ENCODE measurements around the gene MRGPRF. TPM values are rescaled to one million over a fixed set of nuclear protein-coding genes. Genes with fewer than 3 reads are reported as not detected.

MRGPRF gene
- total RNA-seq, 4 donors from 2014 or later, result 1.8 to 6.7 (median 4.7) TPM

- Histone ChIP-seq H3K27me3 (peaks cover 36 to 49% (median 39%) of the 10 kb centered on the region in 3 donors), H3K36me3 (no peaks in the 10 kb centered on the region), H3K27ac (peak overlapping the region; percentile 73 to 77 (median 76)), H3K9me3 (no peaks in the 10 kb centered on the region), H3K4me3 (no peak overlapping the region), H3K4me1 (no peaks in the 10 kb centered on the region)
- ATAC-seq, result no peak
- in situ Hi-C loops (cut with MboI; ENCODE audit: low sequenced_read_pairs in 4 of 4), result no loop called here
- intact Hi-C loops (cut with DNase I; ENCODE audit: low total_unique reads), result no loop called here
- no peak for DNase-seq
- no peak for TF ChIP-seq CTCF (IDR thresholded peaks at IDR 0.05 in 4 of 5, conservative IDR thresholded peaks at IDR 0.05 in 1 of 5)
- TF ChIP-seq POLR2A (IDR thresholded peaks at IDR 0.05), result no peak
These were observed 2.0 kb upstream of the MRGPRF start for GRCh38 chr11:69014898-69015549.

- Histone ChIP-seq H3K36me3 (no peaks in the 10 kb centered on the region), H3K9me3 (no peaks in the 10 kb centered on the region), H3K4me3 (peak overlapping the region in 3 of 4 donors; percentile 37 to 48 (median 44)), H3K4me1 (no peaks in the 10 kb centered on the region), H3K27me3 (peaks cover 36 to 53% (median 39%) of the 10 kb centered on the region in 3 donors), H3K27ac (peak overlapping the region; percentile 73 to 77 (median 76))
- ATAC-seq, result no peak
- intact Hi-C loops (cut with DNase I; ENCODE audit: low total_unique reads) (no loop called here), in situ Hi-C loops (cut with MboI; ENCODE audit: low sequenced_read_pairs in 4 of 4) (no loop called here)
- no peak for DNase-seq
- TF ChIP-seq CTCF (IDR thresholded peaks at IDR 0.05 in 4 of 5, conservative IDR thresholded peaks at IDR 0.05 in 1 of 5), result no peak
- TF ChIP-seq POLR2A (IDR thresholded peaks at IDR 0.05), result no peak
These were observed 1.2 kb upstream of the MRGPRF start for GRCh38 chr11:69014084-69014851.

GRCh38 chr11:69012092-69013008, 696 bp downstream of the MRGPRF start:
- peak overlapping the region; percentile 73 to 77 (median 76) for H3K27ac ChIP-seq
- DNase-seq, result peak in 1 of 2 donors; percentile 31
- H3K36me3 ChIP-seq, result no peaks in the 10 kb centered on the region
- peaks cover 36 to 57% (median 39%) of the 10 kb centered on the region in 3 donors for H3K27me3 ChIP-seq
- no peak for TF ChIP-seq CTCF (IDR thresholded peaks at IDR 0.05 in 4 of 5, conservative IDR thresholded peaks at IDR 0.05 in 1 of 5)
- no peak for TF ChIP-seq POLR2A (IDR thresholded peaks at IDR 0.05)
- peak in 1 of 2 donors; percentile 12 for ATAC-seq
- H3K9me3 ChIP-seq, result no peaks in the 10 kb centered on the region
- peak overlapping the region; percentile 44 to 49 (median 46) for H3K4me3 ChIP-seq
- intact Hi-C loops (cut with DNase I; ENCODE audit: low total_unique reads), result no loop called here
- in situ Hi-C loops (cut with MboI; ENCODE audit: low sequenced_read_pairs in 4 of 4), result no loop called here
- H3K4me1 ChIP-seq, result no peaks in the 10 kb centered on the region

GRCh38 chr11:69011624-69012091, 1.4 kb downstream of the MRGPRF start:
- TF ChIP-seq POLR2A (IDR thresholded peaks at IDR 0.05) (no peak), CTCF (IDR thresholded peaks at IDR 0.05 in 4 of 5, conservative IDR thresholded peaks at IDR 0.05 in 1 of 5) (no peak)
- DNase-seq, result no peak
- intact Hi-C loops (cut with DNase I; ENCODE audit: low total_unique reads), result no loop called here
- Histone ChIP-seq H3K36me3 (no peaks in the 10 kb centered on the region), H3K4me1 (no peaks in the 10 kb centered on the region), H3K4me3 (peak overlapping the region; percentile 9 to 49 (median 41)), H3K27me3 (peaks cover 36 to 59% (median 39%) of the 10 kb centered on the region in 3 donors), H3K9me3 (no peaks in the 10 kb centered on the region), H3K27ac (peak overlapping the region; percentile 73 to 77 (median 76))
- no peak for ATAC-seq
- in situ Hi-C loops (cut with MboI; ENCODE audit: low sequenced_read_pairs in 4 of 4), result no loop called here

Data from gastrocnemius medialis (tissue), 4 donors.